Lung (tissue), 12 donors: ENCODE measurements around the gene ZNF639. TPM values are rescaled to one million over a fixed set of nuclear protein-coding genes. Genes with fewer than 3 reads are reported as not detected.

ENCODE experiments used
- ATAC-seq: fragments of 200-7000 bp; cut with Tn5 transposase; one replicate; pipeline ENCODE4 v1.9.1; 2020; ENCODE audit warnings: moderate number of reproducible peaks; ENCODE audit not compliant: insufficient read depth, low FRiP score
- DNase-seq, 3 donors: peaks; one replicate each; pipeline ENCODE4 v3.0.0-alpha.2; 2013 to 2017
- H3K27ac ChIP-seq, 2 donors: one replicate each; pipeline ENCODE4 v1.5.1; 2013; ENCODE audit warnings: mild to moderate bottlenecking in 2 of 2, moderate library complexity in 2 of 2, control low read depth in 1 of 2, inconsistent platforms in 1 of 2, low read depth in 1 of 2, low read length in 1 of 2
- H3K27me3 ChIP-seq, 3 donors: one replicate each; pipeline ENCODE4 v1.5.1; 2013; ENCODE audit warnings: low read length in 2 of 3; ENCODE audit not compliant: control insufficient read depth in 3 of 3, insufficient read depth in 3 of 3
- H3K36me3 ChIP-seq, 4 donors: one replicate each; pipeline ENCODE4 v1.5.1; 2013; ENCODE audit warnings: low read length in 4 of 4, mild to moderate bottlenecking in 1 of 4, moderate library complexity in 1 of 4; ENCODE audit not compliant: control insufficient read depth in 4 of 4, insufficient read depth in 4 of 4
- H3K4me1 ChIP-seq, 5 donors: one replicate each; pipeline ENCODE4 v1.5.1; 2013; ENCODE audit warnings: low read length in 5 of 5, mild to moderate bottlenecking in 2 of 5, moderate library complexity in 1 of 5; ENCODE audit not compliant: control insufficient read depth in 5 of 5, insufficient read depth in 5 of 5
- H3K4me3 ChIP-seq: one replicate; pipeline ENCODE4 v1.5.1; 2013; ENCODE audit warnings: mild to moderate bottlenecking, control low read depth, moderate library complexity
- H3K9ac ChIP-seq, 2 donors: one replicate each; pipeline ENCODE4 v1.5.1; 2013; ENCODE audit warnings: low read length in 2 of 2, control low read depth in 1 of 2; ENCODE audit not compliant: insufficient read depth in 1 of 2
- H3K9me3 ChIP-seq, 4 donors: one replicate each; pipeline ENCODE4 v1.5.1; 2013; ENCODE audit warnings: low read length in 3 of 4, mild to moderate bottlenecking in 1 of 4, moderate library complexity in 1 of 4; ENCODE audit not compliant: control insufficient read depth in 4 of 4, insufficient read depth in 3 of 4
- WGBS, 2 donors: extraction: QIAGEN DNeasy Blood & Tissue Kit; methylation state at CpG; one replicate each; pipeline ENCODE4 v1.1.7; 2013; 5-methylcytosine and 5-hydroxymethylcytosine counted together
- polyA plus RNA-seq, 2 donors: library from polyadenylated mRNA; stranded (reverse); fragments of 200-250 nt; gene quantifications; one replicate each; pipeline ENCODE4 v1.2.1, GENCODE V29; 2013
- total RNA-seq, 2 donors: library from RNA; depleted of rRNA in 1 of 2; stranded (reverse); fragments of >200 nt in 1 of 2; gene quantifications; one replicate each; pipeline ENCODE4 v1.2.1, GENCODE V29; 2014 to 2021
- TF ChIP-seq, protein P1 (sequence below): IDR thresholded peaks from 2 replicates; pipeline ENCODE4 v1.5.1; 2012; ENCODE audit warnings: mild to moderate bottlenecking; ENCODE audit errors: control extremely low read depth, extremely low read depth
- donor health status: control.
- donor health status: control.
- donor health status: Bipolar disorder and iron deficiency.
- donor health status: healthy.
- donor health status: DM: yes; HTN: yes; CAD: no.

Gene ZNF639
- total and polyA plus RNA-seq, 4 donors: 14.8 to 53.3 (median 22.0) TPM

DNA sequence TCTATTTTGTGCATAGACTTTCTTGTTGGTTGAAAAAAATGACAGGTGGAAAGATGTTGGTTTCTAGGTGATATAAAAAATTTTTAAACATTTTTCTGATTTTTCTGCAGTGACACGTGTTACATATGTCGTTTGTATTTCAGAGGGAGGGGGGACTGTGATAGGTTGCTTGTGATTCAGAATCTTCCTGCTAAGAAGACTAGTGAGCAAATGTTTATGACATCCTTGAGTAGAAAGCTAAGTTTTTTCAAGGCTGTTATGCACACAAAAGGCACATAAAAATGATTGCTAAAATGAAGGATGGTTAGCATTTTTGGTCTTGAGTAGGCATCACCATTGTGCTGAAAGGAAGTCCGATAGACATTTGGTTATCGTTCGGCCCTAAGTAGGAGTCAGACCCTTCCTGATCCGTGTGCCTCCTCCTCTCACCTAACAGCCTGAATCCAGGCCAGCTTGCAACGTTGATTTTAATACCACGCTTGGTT lies 1.5 kb downstream of the ZNF639 start:
- H3K27me3 ChIP-seq: no peaks in the 10 kb centered on the region
- DNase-seq (peak in 2 of 3 donors; percentile 58), ATAC-seq (no peak)
- TF ChIP-seq, protein P1, sequence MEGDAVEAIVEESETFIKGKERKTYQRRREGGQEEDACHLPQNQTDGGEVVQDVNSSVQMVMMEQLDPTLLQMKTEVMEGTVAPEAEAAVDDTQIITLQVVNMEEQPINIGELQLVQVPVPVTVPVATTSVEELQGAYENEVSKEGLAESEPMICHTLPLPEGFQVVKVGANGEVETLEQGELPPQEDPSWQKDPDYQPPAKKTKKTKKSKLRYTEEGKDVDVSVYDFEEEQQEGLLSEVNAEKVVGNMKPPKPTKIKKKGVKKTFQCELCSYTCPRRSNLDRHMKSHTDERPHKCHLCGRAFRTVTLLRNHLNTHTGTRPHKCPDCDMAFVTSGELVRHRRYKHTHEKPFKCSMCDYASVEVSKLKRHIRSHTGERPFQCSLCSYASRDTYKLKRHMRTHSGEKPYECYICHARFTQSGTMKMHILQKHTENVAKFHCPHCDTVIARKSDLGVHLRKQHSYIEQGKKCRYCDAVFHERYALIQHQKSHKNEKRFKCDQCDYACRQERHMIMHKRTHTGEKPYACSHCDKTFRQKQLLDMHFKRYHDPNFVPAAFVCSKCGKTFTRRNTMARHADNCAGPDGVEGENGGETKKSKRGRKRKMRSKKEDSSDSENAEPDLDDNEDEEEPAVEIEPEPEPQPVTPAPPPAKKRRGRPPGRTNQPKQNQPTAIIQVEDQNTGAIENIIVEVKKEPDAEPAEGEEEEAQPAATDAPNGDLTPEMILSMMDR: no peak
- peaks cover 0 to 17% (median 4%) of the 10 kb centered on the region in 5 donors for H3K4me1 ChIP-seq
- H3K9me3 ChIP-seq: no peaks in the 10 kb centered on the region
- WGBS, 2 donors: 4% methylated on average over 8 of the region's 8 CpGs
- peaks cover 1 to 13% (median 8%) of the 10 kb centered on the region in 4 donors for H3K36me3 ChIP-seq
- H3K9ac ChIP-seq: peak overlapping the region in 1 of 2 donors; percentile 78
- peak overlapping the region in 1 of 2 donors; percentile 39 for H3K27ac ChIP-seq
- no peak overlapping the region for H3K4me3 ChIP-seq

DNA sequence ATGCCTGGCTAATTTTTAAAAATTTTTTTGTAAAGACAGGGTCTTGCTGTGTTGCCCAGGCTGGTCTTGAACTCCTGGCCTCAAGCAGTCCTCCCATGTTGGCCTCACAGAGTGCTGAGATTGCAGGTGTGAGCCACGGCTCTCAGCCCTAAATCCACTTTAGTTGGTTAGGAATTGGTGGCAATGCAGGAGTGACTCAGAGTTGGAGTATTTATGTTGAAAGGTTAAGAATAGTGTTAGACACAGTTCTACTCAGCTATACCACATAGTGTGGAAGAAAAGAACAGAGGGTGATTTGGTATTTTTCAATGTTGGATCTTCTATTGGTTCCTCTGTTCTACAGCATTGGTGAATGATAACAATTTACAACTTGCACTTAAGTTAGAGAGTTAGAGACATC lies 7.6 kb downstream of the ZNF639 start:
- H3K9me3 ChIP-seq: no peaks in the 10 kb centered on the region
- peaks cover 13 to 45% (median 30%) of the 10 kb centered on the region in 4 donors for H3K36me3 ChIP-seq
- 89 to 95% methylated on average over 1 of the region's 1 CpG for WGBS, 2 donors
- no peak for ATAC-seq
- H3K4me1 ChIP-seq: peaks cover 0 to 4% (median 0%) of the 10 kb centered on the region in 5 donors
- H3K27me3 ChIP-seq: no peaks in the 10 kb centered on the region
- H3K4me3 ChIP-seq: no peak overlapping the region
- H3K9ac ChIP-seq: no peak overlapping the region
- DNase-seq: no peak
- no peak overlapping the region for H3K27ac ChIP-seq
- TF ChIP-seq, protein P1: no peak

DNA sequence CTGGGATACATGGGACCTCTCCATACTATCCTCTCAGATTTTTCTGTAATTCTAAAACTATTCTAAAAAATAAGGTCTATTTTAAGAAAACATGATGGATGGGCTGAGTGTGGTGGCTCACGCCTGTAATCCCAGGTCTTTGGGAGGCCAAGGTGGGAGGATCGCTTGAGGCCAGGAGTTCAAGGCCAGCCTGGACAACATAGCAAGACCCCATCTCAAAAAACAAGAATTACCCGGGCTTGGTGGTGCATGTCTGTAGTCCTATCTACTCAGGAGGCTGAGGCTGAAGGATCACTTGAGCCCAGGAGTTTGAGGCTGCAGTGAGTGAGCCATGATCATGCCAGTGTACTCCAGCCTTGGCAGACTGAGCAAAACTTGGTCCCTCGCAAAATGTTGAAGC lies 9.4 kb downstream of the ZNF639 start:
- DNase-seq (no peak), ATAC-seq (no peak)
- no peak overlapping the region for H3K4me3 ChIP-seq
- H3K4me1 ChIP-seq: peaks cover 0 to 6% (median 0%) of the 10 kb centered on the region in 5 donors
- no peaks in the 10 kb centered on the region for H3K27me3 ChIP-seq
- no peaks in the 10 kb centered on the region for H3K9me3 ChIP-seq
- peaks cover 12 to 45% (median 30%) of the 10 kb centered on the region in 4 donors for H3K36me3 ChIP-seq
- H3K9ac ChIP-seq: no peak overlapping the region
- WGBS, 2 donors: 97 to 100% methylated on average over 4 of the region's 4 CpGs
- no peak overlapping the region for H3K27ac ChIP-seq
- TF ChIP-seq, protein P1: no peak

DNA sequence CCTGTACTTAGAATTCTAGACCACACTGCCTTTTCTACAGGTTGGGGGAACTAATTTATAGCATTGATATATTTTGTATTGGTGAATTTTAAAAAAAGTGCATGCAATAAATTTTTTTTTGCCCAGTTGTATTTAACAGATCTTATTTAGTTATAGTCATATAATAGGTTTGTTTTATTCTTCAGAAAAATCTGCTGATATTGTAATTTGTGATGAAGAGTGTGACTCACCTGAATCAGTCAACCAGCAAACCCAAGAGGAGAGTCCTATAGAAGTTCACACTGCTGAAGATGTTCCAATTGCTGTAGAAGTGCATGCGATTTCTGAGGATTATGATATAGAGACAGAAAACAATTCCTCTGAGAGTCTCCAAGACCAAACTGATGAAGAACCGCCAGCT lies 10.3 kb downstream of the ZNF639 start:
- DNase-seq (no peak), ATAC-seq (no peak)
- Histone ChIP-seq H3K4me1 (peaks cover 0 to 6% (median 0%) of the 10 kb centered on the region in 5 donors), H3K4me3 (no peak overlapping the region), H3K36me3 (peaks cover 12 to 45% (median 30%) of the 10 kb centered on the region in 4 donors), H3K9me3 (no peaks in the 10 kb centered on the region), H3K27ac (no peak overlapping the region), H3K27me3 (no peaks in the 10 kb centered on the region), H3K9ac (no peak overlapping the region)
- WGBS, 2 donors: 90 to 95% methylated on average over 2 of the region's 2 CpGs
- TF ChIP-seq, protein P1: no peak
